K562 treated with DMSO at 1 percent for 24 hours (cell line): ENCODE data around the gene KRTAP9-2. TPM values are rescaled to one million over a fixed set of nuclear protein-coding genes. Genes with fewer than 3 reads are reported as not detected.

Experiments used
- total RNA-seq: library from RNA; unstranded; fragments of 300-600 nt; gene quantifications from 2 replicates; pipeline ENCODE4 v1.2.3, GENCODE V29; 2022; ENCODE audit warnings: low read depth; ENCODE audit not compliant: insufficient read depth

Gene KRTAP9-2, protein sequence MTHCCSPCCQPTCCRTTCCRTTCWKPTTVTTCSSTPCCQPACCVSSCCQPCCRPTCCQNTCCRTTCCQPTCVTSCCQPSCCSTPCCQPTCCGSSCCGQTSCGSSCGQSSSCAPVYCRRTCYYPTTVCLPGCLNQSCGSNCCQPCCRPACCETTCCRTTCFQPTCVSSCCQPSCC
- not detected in 2 replicates for total RNA-seq

DNA sequence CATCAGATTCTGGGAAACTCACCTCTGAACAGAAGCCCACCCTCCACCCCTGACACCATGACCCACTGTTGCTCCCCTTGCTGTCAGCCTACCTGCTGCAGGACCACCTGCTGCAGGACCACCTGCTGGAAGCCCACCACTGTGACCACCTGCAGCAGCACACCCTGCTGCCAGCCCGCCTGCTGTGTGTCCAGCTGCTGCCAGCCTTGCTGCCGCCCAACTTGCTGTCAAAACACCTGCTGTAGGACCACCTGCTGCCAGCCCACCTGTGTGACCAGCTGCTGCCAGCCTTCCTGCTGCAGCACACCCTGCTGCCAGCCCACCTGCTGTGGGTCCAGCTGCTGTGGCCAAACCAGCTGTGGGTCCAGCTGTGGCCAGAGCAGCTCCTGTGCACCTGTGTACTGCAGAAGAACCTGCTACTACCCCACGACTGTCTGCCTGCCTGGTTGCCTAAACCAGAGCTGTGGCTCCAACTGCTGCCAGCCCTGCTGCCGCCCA is at the start of gene KRTAP9-2:
TSS of gene KRTAP9-2 (plus strand) at position 51 of the 498 bp plus-strand sequence. CDS start at position 58, 7 bp downstream.

GRCh38 chr17:41177727-41178271 is 48.6 kb upstream of the KRTAP9-2 start, which contains the start of gene KRTAP4-2:
Gene KRTAP4-2 (minus strand): TSS chr17:41178221. CDS start chr17:41178164, 57 bp downstream.

DNA sequence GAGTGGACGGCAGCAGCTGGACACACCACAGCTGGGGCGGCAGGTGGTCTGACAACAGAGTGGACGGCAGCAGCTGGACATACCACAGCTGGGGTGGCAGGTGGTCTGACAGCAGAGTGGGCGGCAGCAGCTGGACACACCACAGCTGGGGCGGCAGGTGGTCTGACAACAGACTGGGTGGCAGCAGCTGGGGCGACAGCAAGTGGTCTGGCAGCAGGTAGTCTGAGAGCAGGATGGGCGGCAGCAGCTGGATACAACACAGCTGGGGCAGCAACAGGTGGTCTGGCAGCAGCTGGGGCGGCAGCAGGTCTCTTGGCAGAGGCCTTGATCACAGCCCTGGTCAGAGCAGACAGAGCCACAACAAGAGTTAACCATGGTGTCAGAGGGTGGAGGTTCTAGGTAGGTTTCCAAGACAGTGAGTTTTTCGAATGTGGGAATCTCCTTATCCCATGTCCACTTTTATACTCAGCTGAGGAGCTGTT is 41.9 kb upstream of the KRTAP9-2 start, which contains the start of gene KRTAP4-1:
TSS of gene KRTAP4-1 (minus strand) at position 432 of the 482 bp plus-strand sequence. CDS start at position 375, 57 bp downstream.

DNA sequence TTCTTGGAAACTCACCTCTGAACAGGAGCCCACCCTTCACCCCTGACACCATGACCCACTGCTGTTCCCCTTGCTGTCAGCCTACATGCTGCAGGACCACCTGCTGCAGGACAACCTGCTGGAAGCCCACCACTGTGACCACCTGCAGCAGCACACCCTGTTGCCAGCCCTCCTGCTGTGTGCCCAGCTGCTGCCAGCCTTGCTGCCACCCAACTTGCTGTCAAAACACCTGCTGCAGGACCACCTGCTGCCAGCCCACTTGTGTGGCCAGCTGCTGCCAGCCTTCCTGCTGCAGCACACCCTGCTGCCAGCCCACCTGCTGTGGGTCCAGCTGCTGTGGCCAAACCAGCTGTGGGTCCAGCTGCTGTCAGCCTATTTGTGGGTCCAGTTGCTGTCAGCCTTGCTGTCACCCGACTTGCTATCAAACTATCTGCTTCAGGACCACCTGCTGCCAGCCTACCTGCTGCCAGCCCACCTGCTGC is 36.6 kb upstream of the KRTAP9-2 start, which contains the start of gene KRTAP9-1:
TSS of gene KRTAP9-1 (plus strand) at position 51 of the 482 bp plus-strand sequence. CDS start at position 51, 0 bp downstream.

DNA sequence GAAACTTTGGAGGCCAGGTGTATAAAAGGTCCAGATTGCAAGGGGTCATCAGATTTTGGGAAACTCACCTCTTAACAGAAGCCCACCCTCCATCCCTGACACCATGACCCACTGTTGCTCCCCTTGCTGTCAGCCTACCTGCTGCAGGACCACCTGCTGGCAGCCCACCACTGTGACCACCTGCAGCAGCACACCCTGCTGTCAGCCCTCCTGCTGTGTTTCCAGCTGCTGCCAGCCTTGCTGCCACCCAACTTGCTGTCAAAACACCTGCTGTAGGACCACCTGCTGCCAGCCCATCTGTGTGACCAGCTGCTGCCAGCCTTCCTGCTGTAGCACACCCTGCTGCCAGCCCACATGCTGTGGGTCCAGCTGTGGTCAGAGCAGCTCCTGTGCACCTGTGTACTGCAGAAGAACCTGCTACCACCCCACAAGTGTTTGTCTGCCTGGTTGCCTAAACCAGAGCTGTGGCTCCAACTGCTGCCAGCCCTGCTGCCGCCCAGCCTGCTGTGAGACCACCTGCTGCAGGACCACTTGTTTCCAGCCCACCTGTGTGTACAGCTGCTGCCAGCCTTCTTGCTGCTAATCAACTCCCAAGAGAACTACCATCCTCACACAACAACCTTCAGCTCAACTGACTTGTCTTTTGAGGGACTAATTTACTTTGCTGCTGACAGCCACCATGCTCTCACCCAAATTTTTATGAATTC is 6.1 kb downstream of the KRTAP9-2 start, which contains the start of gene KRTAP9-3:
TSS of gene KRTAP9-3 (plus strand) at position 51 of the 707 bp plus-strand sequence. CDS start at position 104, 53 bp downstream.

GRCh38 chr17:41237949-41238437 is 11.5 kb downstream of the KRTAP9-2 start, which contains the start of gene KRTAP9-8:
Gene KRTAP9-8 (plus strand): TSS chr17:41237999. CDS start chr17:41238052, 53 bp downstream.

DNA sequence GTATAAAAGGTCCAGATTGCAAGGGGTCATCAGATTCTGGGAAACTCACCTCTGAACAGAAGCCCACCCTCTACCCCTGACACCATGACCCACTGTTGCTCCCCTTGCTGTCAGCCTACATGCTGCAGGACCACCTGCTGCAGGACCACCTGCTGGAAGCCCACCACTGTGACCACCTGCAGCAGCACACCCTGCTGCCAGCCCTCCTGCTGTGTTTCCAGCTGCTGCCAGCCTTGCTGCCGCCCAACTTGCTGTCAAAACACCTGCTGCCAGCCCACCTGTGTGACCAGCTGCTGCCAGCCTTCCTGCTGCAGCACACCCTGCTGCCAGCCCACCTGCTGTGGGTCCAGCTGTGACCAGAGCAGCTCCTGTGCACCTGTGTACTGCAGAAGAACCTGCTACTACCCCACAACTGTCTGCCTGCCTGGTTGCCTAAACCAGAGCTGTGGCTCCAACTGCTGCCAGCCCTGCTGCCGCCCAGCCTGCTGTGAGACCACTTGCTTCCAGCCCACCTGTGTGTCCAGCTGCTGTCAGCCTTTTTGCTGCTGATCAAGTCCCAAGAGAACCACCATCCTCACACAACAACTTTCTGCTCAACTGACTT is 23.3 kb downstream of the KRTAP9-2 start, which contains the start of gene KRTAP9-4:
TSS of gene KRTAP9-4 (plus strand) at position 51 of the 604 bp plus-strand sequence. CDS start at position 85, 34 bp downstream.

DNA sequence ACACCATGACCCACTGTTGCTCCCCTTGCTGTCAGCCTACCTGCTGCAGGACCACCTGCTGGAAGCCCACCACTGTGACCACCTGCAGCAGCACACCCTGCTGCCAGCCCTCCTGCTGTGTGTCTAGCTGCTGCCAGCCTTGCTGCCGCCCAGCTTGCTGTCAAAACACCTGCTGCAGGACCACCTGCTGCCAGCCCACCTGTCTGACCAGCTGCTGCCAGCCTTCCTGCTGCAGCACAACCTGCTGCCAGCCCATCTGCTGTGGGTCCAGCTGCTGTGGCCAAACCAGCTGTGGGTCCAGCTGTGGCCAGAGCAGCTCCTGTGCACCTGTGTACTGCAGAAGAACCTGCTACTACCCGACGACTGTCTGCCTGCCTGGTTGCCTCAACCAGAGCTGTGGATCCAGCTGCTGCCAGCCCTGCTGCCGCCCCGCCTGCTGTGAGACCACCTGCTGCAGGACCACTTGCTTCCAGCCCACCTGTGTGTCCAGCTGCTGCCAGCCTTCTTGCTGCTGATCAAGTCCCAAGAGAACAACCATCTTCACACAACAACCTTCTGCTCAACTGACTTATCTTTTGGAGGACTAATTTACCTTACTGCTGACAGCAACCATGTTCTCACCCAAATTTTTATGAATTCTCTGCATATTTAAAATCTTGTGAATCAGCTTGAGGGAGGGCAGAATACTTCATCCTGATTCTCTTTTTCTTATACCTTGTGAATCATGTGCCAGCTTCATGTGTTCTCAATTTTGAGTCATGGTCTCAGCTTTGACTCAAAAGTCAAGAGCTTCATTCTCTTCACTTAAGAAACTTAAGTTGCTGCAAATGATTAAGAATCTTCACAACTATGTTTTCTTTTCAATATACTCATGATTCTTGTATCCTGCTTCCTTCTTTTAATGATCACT is 29.2 kb downstream of the KRTAP9-2 start, which contains the start of gene KRTAP9-9:
TSS of gene KRTAP9-9 (plus strand) at position 4 of the 910 bp plus-strand sequence.

DNA sequence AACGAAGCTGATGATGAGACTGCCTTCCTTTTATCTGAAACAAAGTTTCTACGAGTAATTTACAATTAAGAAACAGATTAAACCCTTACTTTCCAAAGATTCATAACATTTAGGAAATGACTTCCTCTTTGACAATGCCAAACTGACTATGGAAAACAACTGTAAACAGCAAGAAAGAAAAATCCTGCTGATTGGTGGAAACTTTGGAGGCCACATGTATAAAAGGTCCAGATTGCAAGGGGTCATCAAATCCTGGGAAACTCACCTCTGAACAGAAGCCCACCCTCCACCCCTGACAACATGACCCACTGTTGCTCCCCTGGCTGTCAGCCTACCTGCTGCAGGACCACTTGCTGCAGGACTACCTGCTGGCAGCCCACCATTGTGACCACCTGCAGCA is 38.6 kb downstream of the KRTAP9-2 start, which contains the start of gene KRTAP9-6:
TSS of gene KRTAP9-6 (plus strand) at position 301 of the 400 bp plus-strand sequence. CDS start at position 301, 0 bp downstream.

GRCh38 chr17:41275648-41276190 is 49.3 kb downstream of the KRTAP9-2 start, which contains the start of gene KRTAP9-7:
Gene KRTAP9-7 (plus strand): TSS chr17:41275698. CDS start chr17:41275698, 0 bp downstream.

Other genes starting within 250 kb of the KRTAP9-2 start
- gene KRT40, start 242.3 kb upstream of the KRTAP9-2 start, total RNA-seq = not detected in 2 replicates
- gene KRTAP3-3, start 232.5 kb upstream of the KRTAP9-2 start, total RNA-seq = not detected in 2 replicates
- not detected in 2 replicates for gene KRTAP3-2, start 226.7 kb upstream of the KRTAP9-2 start, total RNA-seq
- not detected in 2 replicates for gene KRTAP3-1, start 217.5 kb upstream of the KRTAP9-2 start, total RNA-seq
- not detected in 2 replicates for gene KRTAP1-5, start 199.4 kb upstream of the KRTAP9-2 start, total RNA-seq
- gene KRTAP1-4, start 196.5 kb upstream of the KRTAP9-2 start, total RNA-seq = not detected in 2 replicates
- gene KRTAP1-3, start 191.8 kb upstream of the KRTAP9-2 start, total RNA-seq = not detected in 2 replicates
- not detected in 2 replicates for gene KRTAP1-1, start 185.2 kb upstream of the KRTAP9-2 start, total RNA-seq
- gene KRTAP2-1, start 179.3 kb upstream of the KRTAP9-2 start, total RNA-seq = not detected in 2 replicates
- not detected in 2 replicates for gene KRTAP2-2, start 171.4 kb upstream of the KRTAP9-2 start, total RNA-seq
- not detected in 2 replicates for gene KRTAP2-3, start 166.5 kb upstream of the KRTAP9-2 start, total RNA-seq
- not detected in 2 replicates for gene KRTAP2-4, start 160.8 kb upstream of the KRTAP9-2 start, total RNA-seq
- gene KRTAP4-7, start 142.5 kb upstream of the KRTAP9-2 start, total RNA-seq = not detected in 2 replicates
- not detected in 2 replicates for gene KRTAP4-8, start 128.5 kb upstream of the KRTAP9-2 start, total RNA-seq
- not detected in 2 replicates for gene KRTAP4-16, start 124.4 kb upstream of the KRTAP9-2 start, total RNA-seq
- gene KRTAP4-9, start 121.3 kb upstream of the KRTAP9-2 start, total RNA-seq = not detected in 2 replicates
- not detected in 2 replicates for gene KRTAP4-11, start 108.3 kb upstream of the KRTAP9-2 start, total RNA-seq
- not detected in 2 replicates for gene KRTAP4-12, start 102.5 kb upstream of the KRTAP9-2 start, total RNA-seq
- gene KRTAP4-6, start 86.1 kb upstream of the KRTAP9-2 start, total RNA-seq = not detected in 2 replicates
- not detected in 2 replicates for gene KRTAP4-5, start 76.8 kb upstream of the KRTAP9-2 start, total RNA-seq
- not detected in 2 replicates for gene KRTAP4-4, start 65.9 kb upstream of the KRTAP9-2 start, total RNA-seq
- gene KRTAP4-3, start 58.4 kb upstream of the KRTAP9-2 start, total RNA-seq = not detected in 2 replicates
- gene KRTAP4-2, start 48.4 kb upstream of the KRTAP9-2 start, total RNA-seq = not detected in 2 replicates
- not detected in 2 replicates for gene KRTAP4-1, start 41.7 kb upstream of the KRTAP9-2 start, total RNA-seq
- gene KRTAP9-1, start 36.8 kb upstream of the KRTAP9-2 start, total RNA-seq = not detected in 2 replicates
- not detected in 2 replicates for gene KRTAP9-3, start 5.8 kb downstream of the KRTAP9-2 start, total RNA-seq
- not detected in 2 replicates for gene KRTAP9-8, start 11.4 kb downstream of the KRTAP9-2 start, total RNA-seq
- not detected in 2 replicates for gene KRTAP9-4, start 23.0 kb downstream of the KRTAP9-2 start, total RNA-seq
- gene KRTAP9-9, start 28.7 kb downstream of the KRTAP9-2 start, total RNA-seq = not detected in 2 replicates
- not detected in 2 replicates for gene KRTAP9-6, start 38.7 kb downstream of the KRTAP9-2 start, total RNA-seq
- gene KRTAP9-7, start 49.0 kb downstream of the KRTAP9-2 start, total RNA-seq = not detected in 2 replicates
- gene KRTAP29-1, start 76.2 kb downstream of the KRTAP9-2 start, total RNA-seq = not detected in 2 replicates
- not detected in 2 replicates for gene KRTAP16-1, start 82.7 kb downstream of the KRTAP9-2 start, total RNA-seq
- gene KRTAP17-1, start 89.1 kb downstream of the KRTAP9-2 start, total RNA-seq = not detected in 2 replicates
- not detected in 2 replicates for gene KRT33A, start 124.2 kb downstream of the KRTAP9-2 start, total RNA-seq
- gene KRT33B, start 143.2 kb downstream of the KRTAP9-2 start, total RNA-seq = not detected in 2 replicates
- not detected in 2 replicates for gene KRT34, start 155.7 kb downstream of the KRTAP9-2 start, total RNA-seq
- not detected in 2 replicates for gene KRT31, start 171.0 kb downstream of the KRTAP9-2 start, total RNA-seq
- not detected in 2 replicates for gene KRT37, start 197.9 kb downstream of the KRTAP9-2 start, total RNA-seq
- not detected in 2 replicates for gene KRT38, start 214.3 kb downstream of the KRTAP9-2 start, total RNA-seq
- gene KRT32, start 240.7 kb downstream of the KRTAP9-2 start, total RNA-seq = not detected in 2 replicates